Adrenal gland (tissue), 12 donors: ENCODE data around the gene TRIM60. TPM values are rescaled to one million over a fixed set of nuclear protein-coding genes. Genes with fewer than 3 reads are reported as not detected.
"Not testable (repeated sequence)": the region's sequence is repeated elsewhere in the genome, so short reads cannot be mapped to it uniquely, and the experiment has no call there.

ENCODE experiments used
- DNase-seq, 7 donors: peaks; one replicate each; pipeline ENCODE4 v3.0.0-alpha.2; 2019 to 2020
- H3K27ac ChIP-seq, 5 donors: fragments of 200-600 bp; sonication (generic) in 4 of 5; 1 replicate in 3 of 5; 2 replicates in 2 of 5; pipeline versions ENCODE4 v1.5.1 to v1.8.0; 2016 to 2020; ENCODE audit warnings: mild to moderate bottlenecking in 1 of 5
- H3K27me3 ChIP-seq: fragments of 200-600 bp; 2 replicates; pipeline ENCODE4 v1.8.0; 2021
- H3K36me3 ChIP-seq, 2 donors: fragments of 200-600 bp; replicated peaks in 1 of 2; 1 replicate in 1 of 2; 2 replicates in 1 of 2; pipeline versions ENCODE4 v1.5.1 to v1.8.0; 2018 to 2022
- H3K4me1 ChIP-seq, 2 donors: fragments of 200-600 bp; replicated peaks in 1 of 2; 1 replicate in 1 of 2; 2 replicates in 1 of 2; pipeline versions ENCODE4 v1.5.1 to v1.8.0; 2018 to 2021
- H3K4me3 ChIP-seq, 4 donors: fragments of 200-600 bp; sonication (generic) in 3 of 4; one replicate each; pipeline ENCODE4 v1.5.1; 2016 to 2018
- H3K9me3 ChIP-seq, 3 donors: fragments of 200-600 bp; sonication (generic) in 1 of 3; replicated peaks in 1 of 3; 1 replicate in 2 of 3; 2 replicates in 1 of 3; pipeline versions ENCODE4 v1.5.1 to v1.8.0; 2016 to 2021
- CTCF ChIP-seq, 6 experiments: fragments of 450-650 bp in 4 of 6; fragments of 200-600 bp in 2 of 6; sonication (generic) in 1 of 6; IDR thresholded peaks; 1 replicate in 5 of 6; 2 replicates in 1 of 6; pipeline versions ENCODE4 v1.5.1 to v1.8.0; 2016 to 2021; ENCODE audit warnings: antibody characterized with exemption in 6 of 6, mild to moderate bottlenecking in 2 of 6, moderate library complexity in 1 of 6
- POLR2A ChIP-seq, 2 donors: fragments of 450-650 bp; IDR thresholded peaks; one replicate each; pipeline ENCODE4 v1.6.1; 2017; ENCODE audit warnings: antibody characterized with exemption in 2 of 2, mild to moderate bottlenecking in 2 of 2, moderate library complexity in 1 of 2
- WGBS, 4 donors: extraction: QIAGEN DNeasy Blood & Tissue Kit in 2 of 4; methylation state at CpG; one replicate each; pipeline versions ENCODE4 v1.1.5 to v1.1.7; 2013 to 2017; 5-methylcytosine and 5-hydroxymethylcytosine counted together
- intact Hi-C, 2 donors: fragments of 100-400 bp; cut with DNase I; formaldehyde crosslinking; loops; one replicate each; pipeline versions ENCODE4 v1.14.1 to v1.15.0; 2022 to 2023
- polyA plus RNA-seq, 3 donors: library from polyadenylated mRNA; stranded (reverse); fragments of 200-250 nt in 2 of 3; fragments of 350-450 nt in 1 of 3; fragmentation: Illumina TruSeq in 1 of 3; extraction: RNeasy Lipid Tissue Mini Kit (QIAGEN cat#74804) in 1 of 3; gene quantifications; one replicate each; pipeline ENCODE4 v1.2.3, GENCODE V29; 2013 to 2014
- total RNA-seq, 9 donors: library from RNA; depleted of rRNA in 4 of 9; stranded (reverse); fragments of >200 nt in 4 of 9; fragments of 120-200 nt in 1 of 9; fragmentation: NEBNext Ultra II Directional in 1 of 9; extraction: Animal tissue kit (Norgen Biotek cat#: 25700) in 1 of 9; gene quantifications; one replicate each; pipeline versions ENCODE4 v1.1.0 to v1.2.4, GENCODE V29; 2013 to 2023
- donor health status: healthy with polysubstance abuse.
- donor health status: Bipolar disorder and iron deficiency.
- donor health status: DM: yes; HTN: yes; CAD: no.
- donor health status: DM: no; HTN: no; CAD: no.
- donor health status: DM: no; HTN: no; CAD: no.
- donor health status: DM: yes; HTN: yes; CAD: no.

The TRIM60 gene
- total and polyA plus RNA-seq, 12 donors, result not detected

GRCh38 chr4:165058666-165059065 is 26.9 kb downstream of the TRIM60 start:
- Histone ChIP-seq H3K4me3 (no peak overlapping the region), H3K27ac (no peak overlapping the region), H3K27me3 (no peaks in the 10 kb centered on the region), H3K36me3 (no peaks in the 10 kb centered on the region), H3K9me3 (no peaks in the 10 kb centered on the region), H3K4me1 (no peaks in the 10 kb centered on the region)
- intact Hi-C loops, result no loop called here
- TF ChIP-seq POLR2A (IDR thresholded peaks at IDR 0.05) (no peak), CTCF (IDR thresholded peaks at IDR 0.05) (no peak)
- 43 to 66% (median 52%) methylated on average over 2 of the region's 2 CpGs; no CpG with 5 or more reads in 1 of the 4 donors for WGBS, 4 donors
- no peak for DNase-seq

GRCh38 chr4:165059386-165059785 is 27.6 kb downstream of the TRIM60 start:
- no peak overlapping the region for H3K4me3 ChIP-seq
- DNase-seq, result no peak
- WGBS, 4 donors, result 72 to 86% (median 81%) methylated on average over 4 of the region's 4 CpGs
- TF ChIP-seq POLR2A (IDR thresholded peaks at IDR 0.05) (no peak), CTCF (IDR thresholded peaks at IDR 0.05) (no peak)
- H3K27ac ChIP-seq, result no peak overlapping the region
- intact Hi-C loops, result no loop called here
- no peaks in the 10 kb centered on the region for H3K36me3 ChIP-seq
- H3K9me3 ChIP-seq, result no peaks in the 10 kb centered on the region
- no peaks in the 10 kb centered on the region for H3K4me1 ChIP-seq
- no peaks in the 10 kb centered on the region for H3K27me3 ChIP-seq

GRCh38 chr4:165060938-165061337 is 29.1 kb downstream of the TRIM60 start:
- Histone ChIP-seq H3K36me3 (no peaks in the 10 kb centered on the region), H3K4me1 (no peaks in the 10 kb centered on the region), H3K4me3 (no peak overlapping the region), H3K9me3 (no peaks in the 10 kb centered on the region), H3K27me3 (no peaks in the 10 kb centered on the region), H3K27ac (no peak overlapping the region)
- no peak for TF ChIP-seq POLR2A (IDR thresholded peaks at IDR 0.05)
- TF ChIP-seq CTCF (IDR thresholded peaks at IDR 0.05), result no peak
- intact Hi-C loops, result no loop called here
- 41 to 50% (median 41%) methylated on average over 1 of the region's 1 CpG for WGBS, 4 donors
- DNase-seq, result no peak

- Histone ChIP-seq H3K27ac (no peak overlapping the region), H3K9me3 (no peaks in the 10 kb centered on the region), H3K4me3 (no peak overlapping the region), H3K36me3 (no peaks in the 10 kb centered on the region), H3K4me1 (no peaks in the 10 kb centered on the region), H3K27me3 (no peaks in the 10 kb centered on the region)
- intact Hi-C loops, result no loop called here
- DNase-seq, result no peak
- 55 to 74% (median 64%) methylated on average over 1 of the region's 1 CpG for WGBS, 4 donors
- no peak for TF ChIP-seq POLR2A (IDR thresholded peaks at IDR 0.05)
- TF ChIP-seq CTCF (IDR thresholded peaks at IDR 0.05), result no peak
Measured at GRCh38 chr4:165070560-165070959, 38.8 kb downstream of the TRIM60 start.

- H3K4me1 ChIP-seq, H3K27ac ChIP-seq, H3K9me3 ChIP-seq, H3K27me3 ChIP-seq, intact Hi-C loops, H3K4me3 ChIP-seq: not testable (repeated sequence)
- DNase-seq, result peak in 1 of 7 donors; percentile 17
- peaks cover 0 to 11% of the 10 kb centered on the region in 2 donors for H3K36me3 ChIP-seq
- WGBS, 4 donors, result 60 to 72% (median 69%) methylated on average over 8 to 11 of the region's 11 CpGs
Measured at GRCh38 chr4:165073346-165073745, 41.5 kb downstream of the TRIM60 start.
